ENCODE data around the gene PCYOX1L.

DNA sequence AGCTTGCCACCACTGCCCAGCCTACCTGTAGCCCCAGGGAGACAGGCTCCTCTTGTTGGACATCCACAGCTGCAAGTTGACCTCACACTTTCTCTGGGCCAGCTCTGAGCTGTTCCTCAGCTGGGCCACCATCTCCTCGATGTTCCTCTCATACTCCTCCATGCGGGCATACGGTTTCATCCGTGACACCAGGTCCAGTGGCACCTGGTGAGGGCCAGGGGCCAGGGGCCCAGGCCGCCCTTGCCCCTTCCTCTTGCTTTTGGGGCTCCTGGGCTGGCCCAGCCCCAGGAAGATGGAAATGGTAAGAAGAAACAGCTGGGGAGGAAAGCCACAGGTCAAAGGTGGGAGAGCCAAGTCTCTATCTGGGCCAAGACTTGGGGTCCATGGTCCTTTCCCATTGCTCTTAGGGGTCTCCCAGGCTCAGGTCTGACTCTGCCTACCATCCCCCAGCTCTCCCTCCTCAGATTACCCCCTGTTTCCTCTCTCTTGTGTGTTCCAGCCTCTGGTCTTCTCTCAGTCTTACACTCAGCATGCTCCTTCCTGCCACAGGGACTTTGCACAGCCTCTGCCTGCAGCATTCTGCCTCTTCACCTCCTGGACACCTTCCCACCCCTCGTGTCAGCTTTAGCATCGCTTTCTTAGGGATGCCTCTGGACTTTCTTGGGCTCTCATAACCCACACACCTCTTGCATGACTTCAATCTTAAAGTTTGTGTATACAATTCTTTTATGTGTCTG lies 19.0 kb downstream of the PCYOX1L start:
- TF ChIP-seq, protein P1, sequence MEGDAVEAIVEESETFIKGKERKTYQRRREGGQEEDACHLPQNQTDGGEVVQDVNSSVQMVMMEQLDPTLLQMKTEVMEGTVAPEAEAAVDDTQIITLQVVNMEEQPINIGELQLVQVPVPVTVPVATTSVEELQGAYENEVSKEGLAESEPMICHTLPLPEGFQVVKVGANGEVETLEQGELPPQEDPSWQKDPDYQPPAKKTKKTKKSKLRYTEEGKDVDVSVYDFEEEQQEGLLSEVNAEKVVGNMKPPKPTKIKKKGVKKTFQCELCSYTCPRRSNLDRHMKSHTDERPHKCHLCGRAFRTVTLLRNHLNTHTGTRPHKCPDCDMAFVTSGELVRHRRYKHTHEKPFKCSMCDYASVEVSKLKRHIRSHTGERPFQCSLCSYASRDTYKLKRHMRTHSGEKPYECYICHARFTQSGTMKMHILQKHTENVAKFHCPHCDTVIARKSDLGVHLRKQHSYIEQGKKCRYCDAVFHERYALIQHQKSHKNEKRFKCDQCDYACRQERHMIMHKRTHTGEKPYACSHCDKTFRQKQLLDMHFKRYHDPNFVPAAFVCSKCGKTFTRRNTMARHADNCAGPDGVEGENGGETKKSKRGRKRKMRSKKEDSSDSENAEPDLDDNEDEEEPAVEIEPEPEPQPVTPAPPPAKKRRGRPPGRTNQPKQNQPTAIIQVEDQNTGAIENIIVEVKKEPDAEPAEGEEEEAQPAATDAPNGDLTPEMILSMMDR (IDR thresholded peaks at IDR 0.05; ENCODE audit: low read depth, low read length): no peak
- TF ChIP-seq, protein P2, sequence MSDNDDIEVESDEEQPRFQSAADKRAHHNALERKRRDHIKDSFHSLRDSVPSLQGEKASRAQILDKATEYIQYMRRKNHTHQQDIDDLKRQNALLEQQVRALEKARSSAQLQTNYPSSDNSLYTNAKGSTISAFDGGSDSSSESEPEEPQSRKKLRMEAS (IDR thresholded peaks at IDR 0.05; ENCODE audit: low read depth, low read length): no peak
- no peak for TF ChIP-seq POLR2A (IDR thresholded peaks at IDR 0.05; ENCODE audit: extremely low read depth, insufficient read length)
- no peak for TF ChIP-seq MYC (IDR thresholded peaks at IDR 0.05; ENCODE audit: low read depth, low read length)
